Measurements from ENCODE around the gene CTNNA3.

GRCh38 chr10:67171970-67172369, 524.0 kb downstream of the CTNNA3 start:
- no peak for TF ChIP-seq CTCF (IDR thresholded peaks at IDR 0.05)
- TF ChIP-seq POLR2A (IDR thresholded peaks at IDR 0.05): no peak
